CD4-positive, alpha-beta T cell treated with Interleukin-4 for 1 hour (primary cell): ENCODE measurements around the gene MYL6B.

Source experiments
- DNase-seq, 2 donors: peaks; one replicate each; pipeline ENCODE4 v3.0.0-alpha.2; 2020 to 2022

Gene MYL6B

DNA sequence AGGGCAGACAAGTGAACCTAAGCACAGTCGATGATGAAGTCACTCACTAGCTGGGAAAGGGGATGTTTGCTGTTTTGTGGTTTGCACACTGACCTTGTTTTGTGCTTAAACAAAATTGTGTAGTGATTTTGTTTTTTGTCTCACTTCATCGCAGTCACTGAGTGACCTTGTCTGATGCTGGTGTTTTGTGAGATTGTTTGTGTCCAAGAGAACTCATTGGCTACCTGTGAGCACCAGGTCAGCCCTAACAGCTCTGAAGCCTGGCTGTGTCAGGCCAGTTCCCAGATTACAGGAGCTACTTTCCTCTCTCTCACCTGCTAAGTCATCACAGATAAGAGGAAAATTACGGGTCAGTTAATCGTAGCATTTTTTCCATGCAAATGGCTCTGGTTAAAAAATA, 28.3 kb upstream of the MYL6B start:
- DNase-seq = no peak

DNA sequence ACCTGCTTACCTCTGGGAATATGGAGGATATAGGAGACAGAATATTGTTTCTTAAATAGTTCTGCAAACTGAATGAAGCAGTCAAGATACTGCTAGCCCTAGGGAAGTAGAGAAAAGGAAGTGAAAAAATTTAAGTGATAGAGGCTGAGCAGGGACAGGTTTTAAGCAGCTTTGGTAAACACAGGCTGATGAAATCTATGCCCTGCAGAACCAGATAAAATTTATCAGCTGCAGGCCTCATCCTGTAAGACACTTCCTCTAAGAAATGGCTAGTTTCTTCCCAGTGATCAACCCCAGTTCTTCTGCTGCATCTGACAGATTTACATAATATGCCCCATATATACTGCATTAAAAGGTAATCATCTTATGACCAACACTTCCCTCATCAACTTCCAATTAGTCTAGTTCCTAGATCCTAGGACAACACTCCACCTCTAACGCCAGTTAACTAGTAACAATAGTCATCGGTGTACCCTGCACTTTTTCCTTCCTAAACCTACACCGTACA, 25.6 kb upstream of the MYL6B start:
- peak in 1 of 2 donors; percentile 16 for DNase-seq

DNA sequence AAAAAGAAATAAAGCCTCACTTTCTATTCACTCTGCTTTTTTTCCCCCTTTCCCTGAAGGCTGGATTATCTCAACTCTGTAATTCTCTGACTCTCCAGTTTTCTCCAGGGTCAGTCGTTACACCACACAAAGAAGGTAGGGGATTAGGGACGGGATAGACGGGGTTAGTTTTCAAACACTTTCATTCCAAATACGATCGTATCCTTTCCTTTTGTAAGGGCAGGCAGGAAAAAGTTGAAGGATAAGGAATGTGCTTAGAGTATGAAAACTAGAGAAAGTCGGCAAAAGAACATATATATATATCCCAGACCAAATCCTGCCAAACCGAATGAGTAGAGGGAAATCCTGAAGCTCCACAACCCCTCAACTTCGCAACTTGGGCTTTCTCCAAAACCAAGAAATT, 24.9 kb upstream of the MYL6B start:
- DNase-seq = no peak

DNA sequence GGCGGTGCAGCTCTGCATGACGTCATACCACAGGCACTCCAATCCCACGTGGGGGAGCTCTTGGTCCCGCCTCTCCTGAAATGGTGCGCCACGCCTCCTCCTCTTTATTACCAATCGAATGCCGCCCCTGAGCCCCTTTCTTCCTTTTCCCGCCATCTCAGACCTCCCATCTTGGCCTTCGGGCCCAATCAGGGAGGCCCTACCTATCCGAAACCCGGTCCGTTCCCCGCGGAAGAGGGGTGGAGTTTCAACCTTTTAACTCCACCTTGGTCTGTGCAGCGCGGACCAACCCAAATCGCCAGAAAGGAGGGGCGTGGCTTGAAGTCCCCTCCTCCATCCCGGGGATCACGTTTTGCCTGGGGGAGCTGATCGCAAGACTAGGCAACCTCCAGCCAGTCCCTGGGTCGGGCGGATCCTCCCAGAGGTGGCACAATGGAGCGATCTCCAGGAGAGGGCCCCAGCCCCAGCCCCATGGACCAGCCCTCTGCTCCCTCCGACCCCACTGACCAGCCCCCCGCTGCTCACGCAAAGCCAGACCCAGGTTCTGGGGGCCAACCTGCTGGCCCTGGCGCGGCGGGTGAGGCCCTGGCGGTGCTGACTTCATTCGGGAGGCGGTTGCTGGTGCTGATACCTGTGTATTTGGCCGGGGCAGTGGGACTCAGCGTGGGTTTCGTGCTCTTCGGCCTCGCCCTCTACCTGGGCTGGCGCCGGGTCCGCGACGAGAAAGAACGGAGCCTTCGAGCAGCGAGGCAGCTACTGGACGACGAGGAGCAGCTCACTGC, 24.3 kb upstream of the MYL6B start, which contains the start of gene ESYT1:
TSS of gene ESYT1 (plus strand) at position 380 of the 782 bp plus-strand sequence. CDS start at position 433, 53 bp downstream.
- peak; percentile 100 for DNase-seq

DNA sequence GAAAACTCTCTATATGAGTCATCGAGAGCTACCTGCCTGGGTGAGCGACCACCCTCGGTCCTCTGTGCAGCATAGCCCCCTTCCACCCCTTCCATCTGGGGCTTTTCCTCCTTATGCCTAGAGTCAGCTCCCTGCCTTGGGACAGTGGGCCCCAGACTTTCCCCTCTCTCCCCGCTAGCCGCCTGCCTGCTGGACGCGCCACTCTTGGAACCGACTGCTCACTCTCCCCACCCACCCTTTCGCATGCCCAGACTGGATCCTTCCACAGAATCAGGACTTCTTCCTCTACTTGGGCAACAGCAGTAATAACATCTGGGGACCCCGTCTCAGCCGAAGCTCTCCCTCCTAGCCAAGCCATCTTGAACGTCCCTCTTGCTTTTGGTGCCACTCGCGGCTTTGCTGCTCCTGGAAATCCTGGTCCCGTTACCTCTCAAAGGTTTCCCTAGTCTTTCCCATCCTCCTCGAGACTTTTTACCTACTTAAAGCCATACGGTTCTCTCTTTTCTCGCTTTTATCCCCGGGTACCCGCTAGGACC, 23.6 kb upstream of the MYL6B start:
- peak; percentile 25 to 36 for DNase-seq

DNA sequence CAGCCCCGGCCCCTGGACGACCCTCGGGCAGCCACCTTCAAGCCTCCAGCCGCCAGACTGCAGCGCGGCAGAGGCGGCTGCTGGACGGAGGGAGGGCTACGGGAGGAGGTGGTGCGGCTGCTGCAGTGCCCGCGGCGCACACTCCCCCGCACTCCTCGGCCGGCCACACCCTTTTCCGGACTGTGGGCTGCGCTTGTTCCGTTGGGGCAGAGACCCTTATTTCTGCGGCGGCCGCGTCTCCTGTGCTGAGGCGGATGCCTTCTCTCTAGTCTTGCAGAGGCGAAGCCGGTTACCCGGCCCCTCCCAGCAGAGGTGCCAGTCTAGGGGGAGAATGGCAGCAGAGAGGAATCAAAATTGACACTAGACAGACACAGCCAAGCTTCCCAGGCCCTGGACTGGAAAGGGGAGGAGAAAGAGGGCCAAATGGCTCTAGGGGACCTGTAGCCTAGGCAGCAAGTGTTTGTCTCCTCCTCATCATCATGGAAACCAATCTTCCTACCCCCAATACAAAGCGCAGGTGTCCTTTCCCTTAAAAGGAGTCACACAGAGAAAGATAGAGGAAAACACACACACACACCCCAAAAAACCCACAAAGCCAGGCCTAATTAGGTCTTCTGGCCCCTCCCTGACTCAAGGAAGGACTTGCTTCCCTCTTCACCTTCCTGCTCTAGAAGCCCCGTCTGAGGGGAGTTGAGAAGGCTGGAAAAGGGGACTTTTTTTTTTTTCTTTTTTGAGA, 23.0 kb upstream of the MYL6B start:
- peak; percentile 79 to 85 for DNase-seq

DNA sequence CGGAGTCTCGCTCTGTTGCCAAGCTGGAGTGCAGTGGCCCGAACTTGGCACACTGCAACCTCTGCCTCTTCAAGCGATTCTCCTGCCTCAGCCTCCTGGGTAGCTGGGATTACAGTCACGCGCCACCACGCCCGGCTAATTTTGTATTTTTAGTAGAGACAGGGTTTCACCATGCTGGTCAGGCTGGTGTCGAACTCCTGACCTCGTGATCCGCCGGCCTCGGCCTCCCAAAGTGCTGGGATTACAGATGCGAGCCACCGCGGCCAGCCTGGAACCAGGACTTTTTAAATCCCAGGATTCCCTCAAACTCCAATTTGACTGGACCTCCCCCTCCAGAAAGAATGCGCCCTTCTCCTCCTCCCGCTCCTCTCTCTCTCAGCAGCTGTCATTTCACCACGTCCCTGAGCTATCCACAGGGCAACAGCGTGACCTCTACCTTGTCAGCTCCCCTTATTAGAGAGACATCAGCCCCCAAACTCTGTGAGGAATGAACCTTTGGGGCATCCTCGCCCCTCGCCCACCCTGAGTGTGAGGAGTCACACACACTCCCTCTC, 22.4 kb upstream of the MYL6B start:
- no peak for DNase-seq

DNA sequence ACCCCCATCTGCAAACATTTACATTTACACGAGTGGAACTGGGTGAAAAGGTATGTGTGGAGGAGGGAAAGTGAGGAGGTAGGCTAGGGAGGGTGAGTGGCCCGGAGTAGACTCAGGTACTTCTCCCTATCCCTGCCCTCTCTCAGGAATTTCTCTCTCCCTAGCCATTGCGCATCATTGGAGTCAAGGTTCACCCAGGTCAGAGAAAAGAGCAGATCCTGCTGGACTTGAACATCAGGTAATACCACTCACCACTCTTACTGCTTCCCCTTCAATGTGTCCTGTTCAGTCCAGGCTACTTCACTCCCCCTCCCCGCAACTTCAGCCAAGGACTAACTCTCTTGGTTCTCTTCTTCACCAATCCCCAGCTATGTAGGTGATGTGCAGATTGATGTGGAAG, 21.5 kb upstream of the MYL6B start:
- no peak for DNase-seq

DNA sequence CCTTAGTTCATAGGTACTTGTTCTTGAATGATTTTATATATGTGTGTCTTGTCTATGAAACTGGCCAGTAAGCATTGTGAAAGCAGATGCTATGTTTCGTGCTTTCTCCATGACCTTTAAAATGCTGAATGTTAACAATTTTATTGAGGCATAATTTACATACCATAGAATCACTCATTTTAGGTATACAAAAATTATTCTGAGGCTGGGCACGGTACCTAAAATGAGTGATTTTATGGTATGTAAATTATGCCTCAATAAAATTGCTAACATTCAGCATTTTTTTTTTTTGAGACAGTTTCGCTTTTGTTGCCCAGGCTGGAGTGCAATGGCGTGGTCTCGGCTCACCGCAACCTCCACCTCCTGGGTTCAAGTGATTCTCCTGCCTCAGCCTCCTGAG, 17.5 kb upstream of the MYL6B start:
- no peak for DNase-seq

DNA sequence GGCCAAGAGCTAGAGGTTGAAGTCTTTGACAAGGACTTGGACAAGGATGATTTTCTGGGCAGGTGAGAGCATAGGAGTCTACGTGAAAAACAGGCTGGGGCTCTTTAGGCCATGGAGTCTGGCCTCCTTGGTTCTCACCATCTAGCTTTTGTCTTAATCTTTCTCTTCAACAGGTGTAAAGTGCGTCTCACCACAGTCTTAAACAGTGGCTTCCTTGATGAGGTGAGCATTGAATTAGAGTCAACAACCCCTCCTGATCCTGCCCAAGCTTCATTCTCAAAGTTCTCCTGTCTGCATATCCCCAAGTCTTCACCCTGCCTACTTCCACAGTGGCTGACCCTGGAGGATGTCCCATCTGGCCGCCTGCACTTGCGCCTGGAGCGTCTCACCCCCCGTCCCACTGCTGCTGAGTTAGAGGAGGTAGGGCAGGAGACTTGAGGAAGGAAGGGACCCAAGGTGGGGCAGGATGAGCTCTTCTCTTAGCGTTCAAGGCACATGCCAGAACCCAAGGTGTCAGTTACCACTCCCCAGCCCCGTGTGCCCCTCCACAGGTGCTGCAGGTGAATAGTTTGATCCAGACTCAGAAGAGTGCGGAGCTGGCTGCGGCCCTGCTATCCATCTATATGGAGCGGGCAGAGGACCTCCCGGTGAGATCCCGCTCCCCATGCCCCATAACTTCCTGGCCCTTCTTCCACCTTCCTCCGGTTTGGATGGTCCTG, 14.4 kb upstream of the MYL6B start:
- DNase-seq = no peak

DNA sequence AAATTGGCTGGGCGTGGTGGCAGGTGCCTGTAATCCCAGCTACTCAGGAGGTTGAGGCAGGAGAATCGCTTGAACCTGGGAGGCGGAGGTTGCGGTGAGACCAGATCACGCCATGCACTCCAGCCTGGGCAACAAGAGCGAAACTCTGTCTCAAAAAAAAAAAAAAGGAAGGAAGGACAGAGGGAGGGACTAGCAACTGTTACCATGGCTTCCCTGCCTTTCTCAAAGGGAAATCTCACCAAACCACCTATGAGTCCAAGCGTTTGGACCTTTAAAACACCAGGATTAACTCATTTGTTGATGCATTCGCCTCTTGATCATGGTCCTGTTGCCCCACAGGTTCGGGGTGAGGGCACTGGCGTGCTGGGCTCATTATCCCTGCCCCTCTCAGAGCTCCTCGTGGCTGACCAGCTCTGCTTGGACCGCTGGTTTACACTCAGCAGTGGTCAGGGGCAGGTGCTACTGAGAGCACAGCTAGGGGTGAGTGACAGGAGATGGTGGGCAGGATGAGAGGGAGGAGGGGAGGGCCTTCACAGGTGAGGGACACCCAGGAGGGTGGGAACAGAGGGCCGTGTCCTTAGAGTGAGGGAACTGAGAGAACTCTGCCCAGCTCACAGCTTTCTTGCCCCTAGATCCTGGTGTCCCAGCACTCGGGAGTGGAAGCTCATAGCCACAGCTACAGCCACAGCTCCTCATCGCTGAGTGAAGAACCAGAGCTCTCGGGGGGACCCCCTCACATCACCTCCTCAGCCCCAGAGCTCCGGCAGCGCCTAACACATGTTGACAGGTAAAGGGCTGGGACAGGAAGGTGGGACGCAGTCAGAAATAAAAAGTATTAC, 10.2 kb upstream of the MYL6B start:
- DNase-seq = no peak

DNA sequence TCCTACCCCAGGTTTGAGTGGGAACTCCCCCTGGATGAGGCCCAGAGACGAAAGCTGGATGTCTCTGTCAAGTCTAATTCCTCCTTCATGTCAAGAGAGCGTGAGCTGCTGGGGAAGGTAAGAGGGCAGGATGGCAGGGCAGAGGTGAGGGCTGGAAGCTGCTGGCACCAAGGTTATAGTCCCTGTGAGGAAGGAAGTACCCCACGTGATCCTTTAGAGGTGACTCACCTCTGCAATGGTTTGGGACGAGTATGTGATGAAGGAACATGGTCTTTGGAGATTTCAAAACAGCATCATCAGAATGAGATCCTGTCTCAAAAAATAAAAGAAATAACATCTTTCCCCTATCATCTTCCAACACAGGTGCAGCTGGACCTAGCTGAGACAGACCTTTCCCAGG, 9.2 kb upstream of the MYL6B start:
- DNase-seq = no peak

DNA sequence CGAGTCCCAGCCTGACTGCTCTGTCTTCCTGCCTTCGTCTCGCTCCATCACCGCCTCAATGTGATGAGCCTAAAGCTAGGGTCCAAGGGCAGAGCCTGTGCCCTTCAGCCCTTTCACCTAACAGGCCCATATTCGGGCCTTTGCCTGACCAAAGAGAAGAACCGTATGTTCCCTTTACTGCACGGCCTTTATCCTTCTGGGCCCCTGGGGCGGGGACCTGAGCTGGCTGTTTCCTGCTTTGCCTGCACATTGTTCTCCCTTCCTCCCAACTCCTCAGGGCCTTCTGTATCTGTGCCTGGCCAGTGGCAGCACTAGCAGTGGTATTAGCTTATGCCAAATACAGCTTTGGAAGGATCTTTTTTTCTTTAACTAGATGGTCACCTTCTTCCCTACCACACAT, 8.5 kb upstream of the MYL6B start:
- DNase-seq = no peak

DNA sequence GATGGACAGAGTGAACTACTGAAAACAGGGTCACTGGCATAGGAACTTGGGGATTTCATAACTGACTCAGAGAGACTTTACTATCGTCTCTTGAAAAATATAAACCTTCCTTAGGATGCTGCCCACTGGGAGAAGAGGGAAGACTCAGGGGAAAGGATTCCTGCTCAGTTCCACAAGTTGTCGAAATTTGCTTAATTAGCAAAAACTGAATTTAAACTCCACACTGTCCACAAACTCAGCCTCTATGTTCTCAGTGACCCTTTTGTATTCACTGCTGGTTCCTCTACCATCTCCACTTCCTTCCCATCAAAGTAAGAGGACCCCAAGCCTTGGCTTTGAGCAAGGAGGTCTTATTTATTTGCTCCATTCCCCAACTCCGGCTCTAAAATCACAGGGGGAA, 7.2 kb upstream of the MYL6B start:
- no peak for DNase-seq

DNA sequence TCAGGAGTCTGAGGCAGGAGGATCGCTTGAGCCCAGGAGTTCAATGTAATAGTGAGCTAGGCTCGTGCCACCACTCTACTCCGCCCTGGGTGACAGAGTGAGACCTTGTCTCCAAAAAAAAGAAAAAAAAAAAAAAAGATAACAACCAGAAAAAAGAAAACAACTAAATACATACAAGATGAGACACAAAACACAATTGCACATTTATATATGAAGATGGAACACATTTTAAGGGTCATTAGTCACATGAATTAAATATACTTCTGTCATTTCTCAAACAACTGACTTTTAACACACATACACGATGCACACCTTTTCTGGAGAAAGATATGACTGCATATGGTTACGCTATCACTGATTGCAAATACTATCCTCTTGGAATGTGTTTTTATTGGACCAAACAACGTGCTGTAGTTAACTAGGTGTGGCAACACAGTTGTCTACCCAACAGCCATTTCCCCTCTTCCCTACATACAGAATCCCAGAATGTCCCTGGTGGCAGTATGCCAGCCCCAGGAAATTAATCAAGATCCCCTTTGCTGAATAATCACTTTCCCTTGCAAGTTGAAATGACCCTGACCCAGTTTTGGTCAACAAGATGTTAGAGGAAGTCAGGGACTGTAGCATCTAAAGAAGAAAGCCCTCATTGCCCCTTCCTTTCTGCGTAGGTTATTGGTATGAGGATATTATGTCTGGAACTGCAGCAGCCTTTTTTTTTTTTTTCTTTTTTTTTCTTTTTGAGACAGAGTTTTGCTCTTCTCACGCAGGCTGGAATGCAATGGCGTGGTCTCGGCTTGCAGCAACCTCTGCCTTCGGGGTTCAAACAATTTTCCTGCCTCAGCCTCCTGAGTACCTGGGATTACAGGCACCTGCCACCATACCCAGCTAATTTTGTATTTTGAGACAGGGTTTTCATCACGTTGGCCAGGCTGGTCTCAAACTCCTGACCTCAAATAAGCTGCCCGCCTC, 5.6 kb upstream of the MYL6B start:
- DNase-seq = no peak

DNA sequence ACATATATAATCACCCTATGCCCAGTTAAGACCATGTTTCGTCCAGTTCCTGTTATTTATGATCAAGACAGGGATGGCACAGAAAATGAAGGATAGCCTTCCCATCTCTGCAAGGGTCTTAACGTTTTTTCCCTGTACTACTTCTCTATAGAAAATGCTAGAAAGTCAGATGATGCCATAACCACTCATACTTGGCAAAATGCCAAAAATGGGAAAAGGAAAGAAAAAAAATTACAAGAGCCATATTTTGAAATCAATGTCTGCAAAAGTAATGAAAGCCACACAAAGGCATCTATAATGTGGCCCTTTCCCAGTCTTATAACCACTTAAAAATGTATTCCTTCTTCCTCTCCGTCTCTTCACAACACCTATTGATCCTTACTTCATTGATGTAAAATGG, 1.8 kb upstream of the MYL6B start:
- DNase-seq = peak in 1 of 2 donors; percentile 29

DNA sequence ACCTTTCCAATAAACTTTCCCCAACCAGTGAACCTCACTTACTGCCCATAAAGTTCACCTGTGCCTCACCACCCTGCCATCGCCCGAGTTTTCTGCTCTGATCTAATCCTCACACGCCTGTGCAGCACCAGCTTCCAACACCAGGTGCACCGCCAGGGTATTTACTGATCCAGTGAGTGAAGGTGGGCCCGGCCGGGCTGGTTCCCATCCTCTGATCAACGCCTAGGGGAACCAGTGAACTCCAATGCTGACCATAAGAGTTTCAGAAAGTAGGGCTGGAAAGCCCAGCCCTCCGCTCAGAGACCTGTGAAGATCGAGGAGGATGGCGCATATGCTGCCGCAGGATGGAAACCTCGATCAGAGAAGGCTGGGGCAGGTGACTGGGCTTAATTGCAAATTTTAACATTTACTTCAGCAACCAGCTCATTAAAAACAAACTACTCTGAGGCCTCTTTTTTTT, 685 bp upstream of the MYL6B start:
- peak; percentile 57 to 68 for DNase-seq

DNA sequence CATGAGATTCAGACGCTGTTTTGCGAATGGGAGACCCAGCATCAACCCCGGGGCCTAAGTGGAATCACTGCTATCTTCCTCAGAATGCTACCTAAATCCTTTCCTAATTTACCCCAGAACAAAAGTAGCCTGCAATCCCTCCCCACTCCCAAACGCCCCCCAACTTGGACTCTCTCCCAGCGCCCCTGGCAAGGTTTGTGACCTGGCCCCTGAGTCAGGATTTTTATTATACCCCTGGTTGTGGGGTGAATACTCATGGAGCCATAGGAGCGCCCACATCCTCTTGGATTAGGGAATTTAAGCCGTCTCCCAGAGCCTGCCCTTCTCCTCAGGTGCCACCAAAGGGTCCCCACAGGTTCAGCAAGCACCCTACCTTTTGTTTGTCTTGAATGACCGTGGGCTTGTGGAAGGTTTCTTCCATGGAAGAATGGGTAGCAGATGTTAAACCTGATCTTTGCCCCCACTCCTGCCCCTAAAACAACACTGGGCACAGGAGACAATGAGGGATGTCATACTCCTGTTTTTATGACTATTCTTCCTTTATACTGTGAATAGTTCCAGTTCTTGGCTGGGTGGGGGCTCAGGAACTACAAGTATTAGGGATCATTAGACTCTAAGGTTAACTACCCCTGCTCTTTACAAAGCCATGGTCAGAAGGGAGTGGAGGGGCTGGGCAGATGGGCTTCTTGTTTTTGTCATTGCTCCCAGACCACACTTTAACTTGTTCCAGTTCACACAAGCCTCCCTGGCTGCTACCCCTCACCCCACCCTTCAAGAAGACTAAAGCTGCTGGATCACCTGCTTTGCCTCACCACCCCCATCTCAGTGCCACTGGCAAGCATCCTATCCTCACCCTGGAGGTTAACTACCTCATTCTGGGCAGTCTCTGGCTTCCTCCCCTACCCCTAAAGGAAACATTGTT, 630 bp downstream of the MYL6B start:
- DNase-seq = no peak

DNA sequence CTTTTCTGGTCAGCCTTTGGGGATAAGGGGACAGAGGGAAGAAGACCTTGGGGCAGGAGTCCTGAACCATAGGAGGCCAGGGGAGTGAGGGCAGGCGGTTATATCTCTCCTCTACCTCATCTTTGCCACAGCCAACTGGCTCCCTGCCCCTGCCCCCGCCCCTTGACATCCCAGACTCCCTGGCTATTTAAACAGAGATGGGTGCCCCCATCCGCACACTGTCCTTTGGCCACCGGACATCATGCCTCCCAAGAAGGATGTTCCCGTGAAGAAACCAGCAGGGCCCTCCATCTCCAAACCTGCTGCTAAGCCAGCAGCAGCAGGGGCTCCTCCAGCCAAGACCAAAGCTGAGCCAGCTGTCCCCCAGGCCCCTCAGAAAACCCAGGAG, 1.3 kb downstream of the MYL6B start:
- no peak for DNase-seq
